Endothelial cell of umbilical vein (primary cell): ENCODE data around the gene ACAP2. TPM values are rescaled to one million over a fixed set of nuclear protein-coding genes. Genes with fewer than 3 reads are reported as not detected.

Experiments
- BruUV-seq: library from RNA; stranded (reverse); fragments of 400-500 nt; replicated peaks from 2 replicates; lab custom pipeline; 2021; lab: Mats Ljungman, UMichigan
- CTCF ChIA-PET: fragments of 300-600, 350-600 bp; sonication (Branson Sonifier 250); formaldehyde crosslinking; loops from one replicate; lab custom pipeline; 2021; ENCODE audit warnings: antibody characterized with exemption, inconsistent platforms; lab: Charles Lee
- POLR2A ChIA-PET: fragments of 300-600, 350-600 bp; sonication (Branson Sonifier 250); formaldehyde crosslinking; loops from one replicate; lab custom pipeline; 2021; ENCODE audit warnings: antibody characterized with exemption, inconsistent platforms; lab: Charles Lee
- DNase-seq: peaks from one replicate; pipeline ENCODE4 v3.0.0-alpha.2; 2011; ENCODE audit warnings: low read depth, low spot score
- FAIRE-seq: peaks from 2 replicates; lab custom pipeline; 2011; peaks lifted over from hg19 to GRCh38; lab: Jason Lieb, UNC
- H2AFZ ChIP-seq: 2 replicates; pipeline ENCODE4 v1.6.0; 2012; ENCODE audit warnings: low read depth, low read length, control low read depth, inconsistent platforms
- H3K27ac ChIP-seq: 2 replicates; pipeline ENCODE4 v1.5.1; 2011; ENCODE audit warnings: low read depth, mild to moderate bottlenecking, control low read depth, low read length, moderate library complexity; ENCODE audit not compliant: insufficient read depth
- H3K27me3 ChIP-seq, 2 experiments: 2 replicates each; pipeline versions ENCODE4 v1.6.0 to v1.6.1; 2011; ENCODE audit warnings: low read length in 2 of 2, mixed read lengths in 1 of 2; ENCODE audit not compliant: control insufficient read depth in 2 of 2, insufficient read depth in 2 of 2
- H3K36me3 ChIP-seq, 2 experiments: 2 replicates in 1 of 2; 3 replicates in 1 of 2; pipeline ENCODE4 v1.5.1; 2011; ENCODE audit warnings: low read length in 2 of 2, mild to moderate bottlenecking in 1 of 2, moderate library complexity in 1 of 2; ENCODE audit not compliant: control insufficient read depth in 2 of 2, insufficient read depth in 2 of 2; ENCODE audit errors: extremely low read depth in 1 of 2
- H3K4me1 ChIP-seq: 3 replicates; pipeline ENCODE4 v1.5.1; 2011; ENCODE audit warnings: mild to moderate bottlenecking, low read length; ENCODE audit not compliant: control insufficient read depth, insufficient read depth; ENCODE audit errors: extremely low read depth
- H3K4me2 ChIP-seq: 2 replicates; pipeline ENCODE4 v1.6.1; 2011; ENCODE audit warnings: low read length, control low read depth, mixed read lengths; ENCODE audit not compliant: insufficient read depth
- H3K4me3 ChIP-seq, 3 experiments: fragments of 200-600 bp in 1 of 3; sonication (generic), shearing (Covaris generic) in 1 of 3; replicated peaks in 1 of 3; 2 replicates each; pipeline ENCODE4 v1.5.1; 2011 to 2016; ENCODE audit warnings: control low read depth in 3 of 3, low read length in 3 of 3, mild to moderate bottlenecking in 2 of 3, inconsistent platforms in 1 of 3, low read depth in 1 of 3, moderate library complexity in 1 of 3; ENCODE audit not compliant: insufficient read depth in 1 of 3
- H3K79me2 ChIP-seq: 2 replicates; pipeline ENCODE4 v1.6.0; 2012; ENCODE audit warnings: low read length, inconsistent platforms; ENCODE audit not compliant: control insufficient read depth, insufficient read depth
- H3K9ac ChIP-seq: replicated peaks from 2 replicates; pipeline ENCODE3; 2011; ENCODE audit warnings: low read length, control low read depth; ENCODE audit not compliant: insufficient read depth; ENCODE audit errors: extremely low read depth
- H3K9me1 ChIP-seq: replicated peaks from 3 replicates; pipeline ENCODE4 v1.6.0; 2011; ENCODE audit warnings: mild to moderate bottlenecking, low read length; ENCODE audit not compliant: control insufficient read depth, insufficient read depth; ENCODE audit errors: extremely low read depth
- H3K9me3 ChIP-seq: replicated peaks from 2 replicates; pipeline ENCODE4 v1.5.1; 2012; ENCODE audit warnings: low read length, inconsistent platforms; ENCODE audit not compliant: control insufficient read depth, insufficient read depth
- H4K20me1 ChIP-seq: replicated peaks from 2 replicates; pipeline ENCODE3; 2011; ENCODE audit warnings: mild to moderate bottlenecking, low read length; ENCODE audit not compliant: control insufficient read depth, insufficient read depth; ENCODE audit errors: extremely low read depth
- EZH2 ChIP-seq: IDR thresholded peaks from 2 replicates; pipeline ENCODE4 v1.6.1; 2012; ENCODE audit warnings: borderline replicate concordance, low read depth, mild to moderate bottlenecking, moderate library complexity, low read length, inconsistent platforms; ENCODE audit not compliant: severe bottlenecking
- GATA2 ChIP-seq: IDR thresholded peaks from 2 replicates; pipeline ENCODE4 v1.7.0; 2011; ENCODE audit warnings: low read depth, mild to moderate bottlenecking, moderate library complexity, mixed read lengths, low read length; ENCODE audit not compliant: insufficient read length, insufficient read depth
- JUN ChIP-seq: IDR thresholded peaks from 2 replicates; pipeline ENCODE4 v1.6.1; 2011; ENCODE audit warnings: borderline replicate concordance, low read depth; ENCODE audit not compliant: insufficient read length, insufficient read depth
- MYC ChIP-seq: IDR thresholded peaks from one replicate; pipeline ENCODE4 v1.6.1; 2011; ENCODE audit warnings: mild to moderate bottlenecking, low read depth, low read length
- POLR2A ChIP-seq: IDR thresholded peaks from 2 replicates; pipeline ENCODE4 v1.6.1; 2012; ENCODE audit warnings: low read depth, mild to moderate bottlenecking, control low read depth, low read length
- dilution Hi-C: fragments of 300-500 bp; cut with MboI; formaldehyde crosslinking; loops from one replicate; pipeline ENCODE4 v1.15.0; 2019; ENCODE audit warnings: low sequenced_read_pairs; ENCODE audit not compliant: extremely low pct_ligation_motif_present
- intact Hi-C: fragments of 100-400 bp; cut with micrococcal nuclease; formaldehyde crosslinking; loops from one replicate; pipeline ENCODE4 v1.10.0; 2022
- polyA plus RNA-seq, 4 experiments: library from polyadenylated mRNA; depleted of rRNA in 3 of 4; stranded (reverse) in 3 of 4; unstranded in 1 of 4; fragments of >200 nt; gene quantifications; 2 replicates each; pipeline versions ENCODE4 v1.2.1 to v1.2.3, GENCODE V29; 2011 to 2012; ENCODE audit warnings: missing spikeins in 1 of 4
- total RNA-seq: library from RNA; stranded (reverse); gene quantifications from 2 replicates; pipeline ENCODE4 v1.2.3, GENCODE V29; 2021
- TF ChIP-seq, protein P1 (sequence below): IDR thresholded peaks from 2 replicates; pipeline ENCODE4 v1.6.1; 2011; ENCODE audit not compliant: insufficient read depth, insufficient read length

ACAP2 gene
- total and polyA plus RNA-seq, 2 donors (not counting 3 experiments of a cell fraction or from before 2014, with no cell fraction given), result 13.6 to 36.9 TPM

DNA sequence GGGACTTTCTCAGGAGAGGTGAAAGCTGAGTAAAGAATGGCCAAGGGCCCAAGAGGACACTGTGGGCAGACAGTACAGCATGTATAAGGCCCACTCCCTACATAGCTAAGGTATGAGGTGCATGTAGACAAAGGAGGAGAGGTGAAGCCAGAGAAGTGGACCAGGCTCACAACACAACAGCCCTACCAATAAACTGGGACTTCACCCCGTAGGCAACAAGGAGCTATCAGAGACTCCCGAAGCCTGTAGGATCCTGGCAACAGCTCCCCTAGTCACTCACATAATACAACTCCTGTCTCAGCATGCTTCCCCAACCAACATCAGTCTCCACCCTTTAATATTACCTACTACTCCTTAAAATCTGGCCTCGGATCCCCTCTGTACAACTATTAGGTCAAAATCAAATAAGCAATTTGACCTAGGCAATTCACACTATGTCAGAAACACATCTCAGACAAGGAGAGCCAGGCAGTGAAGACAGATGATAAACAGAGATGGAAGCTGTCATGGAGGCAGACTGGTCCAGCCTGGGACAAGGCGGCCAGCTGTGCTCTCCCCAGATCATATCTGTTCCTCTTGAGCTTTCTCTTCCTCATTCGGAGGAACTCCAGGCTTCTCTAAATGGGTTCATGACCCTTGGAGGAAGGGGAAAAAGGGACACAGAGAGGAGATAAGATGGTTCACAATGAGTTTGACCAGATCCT lies 173.3 kb downstream of the ACAP2 start:
- Histone ChIP-seq H3K4me3 (peak overlapping the region; percentile 60 to 79 (median 79)), H2AFZ (no peak overlapping the region), H4K20me1 (no peaks in the 10 kb centered on the region), H3K27me3 (no peaks in the 10 kb centered on the region), H3K4me1 (peaks cover 26% of the 10 kb centered on the region), H3K27ac (peak overlapping the region; percentile 13), H3K9ac (peak overlapping the region; percentile 74), H3K79me2 (peaks cover 42% of the 10 kb centered on the region), H3K36me3 (peaks cover 0 to 8% of the 10 kb centered on the region in 2 experiments), H3K4me2 (peak overlapping the region; percentile 79), H3K9me1 (no peaks in the 10 kb centered on the region), H3K9me3 (no peaks in the 10 kb centered on the region)
- POLR2A ChIA-PET, result interaction anchor here (1.0 to 3.0 kb wide), 4 partner anchors 9 to 587 kb away, joined by 3 to 18 read pairs (median 6); partner anchors contain the start of gene FAM43A
- peak; percentile 64 for FAIRE-seq
- DNase-seq, result no peak
- TSS peak; percentile 11 for BruUV-seq
- CTCF ChIA-PET, result interaction anchor here (1.1 to 4.0 kb wide), 12 partner anchors 8 to 631 kb away, joined by 3 to 195 read pairs (median 8); partner anchors contain the start of gene LSG1
- TF ChIP-seq GATA2, result peak; percentile 22
- no peak for TF ChIP-seq JUN
- intact Hi-C loops (loop anchor here (1.0 kb wide), 1 partner anchor 587 kb away; no protein-coding TSS in a partner anchor), dilution Hi-C loops (no loop called here)

DNA sequence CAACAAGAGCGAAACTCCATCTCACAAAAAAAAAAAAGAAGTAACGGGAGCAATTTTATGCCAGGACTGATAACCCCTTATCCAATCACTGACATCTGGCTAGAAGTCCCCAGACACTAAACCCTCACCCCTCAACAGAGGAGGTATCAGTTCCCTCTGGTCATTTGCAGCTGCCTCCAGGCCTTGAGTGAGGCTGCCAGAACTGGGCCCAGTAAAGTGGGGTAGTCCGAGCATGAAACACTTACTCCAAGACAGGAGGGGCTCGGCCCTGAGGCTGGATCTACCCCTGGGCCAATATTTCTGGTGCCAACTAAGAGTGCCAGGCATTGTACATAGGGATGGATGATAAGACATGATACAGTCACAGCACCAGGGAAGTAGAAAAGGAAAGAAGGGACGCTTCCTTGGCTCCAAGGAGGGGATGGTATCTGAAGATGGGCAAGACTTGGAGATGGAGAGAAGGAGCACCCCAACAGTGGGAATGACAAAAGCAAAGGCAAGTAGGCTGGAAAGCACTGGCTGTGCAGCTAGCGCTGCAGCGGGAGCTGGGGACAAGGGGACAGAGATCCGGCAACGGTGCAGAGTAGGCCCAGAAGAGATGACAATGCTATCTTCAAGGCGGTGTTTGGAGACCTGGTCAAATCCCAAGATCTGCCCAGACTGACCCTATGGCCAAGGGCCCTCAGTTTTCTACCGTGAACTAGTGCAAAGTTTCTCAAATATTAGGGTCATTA lies 174.1 kb downstream of the ACAP2 start:
- H3K36me3 ChIP-seq, result peaks cover 0 to 8% of the 10 kb centered on the region in 2 experiments
- H3K9ac ChIP-seq, result no peak overlapping the region
- FAIRE-seq (peak; percentile 28), DNase-seq (no peak)
- H3K27me3 ChIP-seq, result no peaks in the 10 kb centered on the region
- H3K27ac ChIP-seq, result no peak overlapping the region
- POLR2A ChIA-PET, result interaction anchor here (3.0 kb wide), 1 partner anchor 582 kb away, joined by 18 read pairs; the partner anchor contains the start of gene FAM43A
- TF ChIP-seq, protein P1, sequence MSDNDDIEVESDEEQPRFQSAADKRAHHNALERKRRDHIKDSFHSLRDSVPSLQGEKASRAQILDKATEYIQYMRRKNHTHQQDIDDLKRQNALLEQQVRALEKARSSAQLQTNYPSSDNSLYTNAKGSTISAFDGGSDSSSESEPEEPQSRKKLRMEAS, result no peak
- TF ChIP-seq EZH2 (no peak), MYC (no peak), GATA2 (no peak), POLR2A (no peak)
- peaks cover 49% of the 10 kb centered on the region for H3K79me2 ChIP-seq
- no TSS peak for BruUV-seq
- no peaks in the 10 kb centered on the region for H4K20me1 ChIP-seq
- peak overlapping the region in 1 of 3 experiments; percentile 79 for H3K4me3 ChIP-seq
- CTCF ChIA-PET, result interaction anchor here (1.5 to 4.0 kb wide), 6 partner anchors 7 to 597 kb away, joined by 4 to 195 read pairs (median 37); partner anchors contain the start of gene LSG1
- H2AFZ ChIP-seq, result no peak overlapping the region
- H3K9me1 ChIP-seq, result no peaks in the 10 kb centered on the region
- dilution Hi-C loops, result no loop called here
- H3K9me3 ChIP-seq, result no peaks in the 10 kb centered on the region
- peak overlapping the region; percentile 79 for H3K4me2 ChIP-seq
- H3K4me1 ChIP-seq, result peaks cover 33% of the 10 kb centered on the region
- intact Hi-C loops, result no loop called here
